ENCODE results near the gene SGK1.
"Not testable (repeated sequence)": the region's sequence is repeated elsewhere in the genome, so short reads cannot be mapped to it uniquely, and the experiment has no call there.

Gene SGK1

DNA sequence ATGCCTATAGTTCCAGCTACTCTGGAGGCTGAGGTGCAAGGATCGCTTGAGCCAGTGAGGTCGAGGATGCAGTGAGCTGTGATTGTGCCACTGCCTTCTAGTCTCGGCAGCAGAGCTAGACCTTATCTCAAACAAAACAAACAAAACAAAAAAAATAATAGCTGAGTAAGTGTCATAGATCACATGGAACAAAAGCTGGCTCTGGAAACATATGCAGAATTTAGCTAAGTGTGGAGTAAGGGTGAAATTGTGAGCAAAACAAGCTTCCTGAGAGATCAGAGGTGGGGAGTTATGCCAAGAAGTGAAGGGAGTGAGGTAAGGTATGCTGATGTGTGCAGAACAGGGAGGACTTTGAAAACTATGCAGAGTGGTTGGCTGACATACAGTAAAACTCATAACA, 18.7 kb downstream of the SGK1 start:
- no peak for DNase-seq

- no peak for DNase-seq
Observed at GRCh38 chr6:134296762-134297161, 21.1 kb downstream of the SGK1 start.

DNA sequence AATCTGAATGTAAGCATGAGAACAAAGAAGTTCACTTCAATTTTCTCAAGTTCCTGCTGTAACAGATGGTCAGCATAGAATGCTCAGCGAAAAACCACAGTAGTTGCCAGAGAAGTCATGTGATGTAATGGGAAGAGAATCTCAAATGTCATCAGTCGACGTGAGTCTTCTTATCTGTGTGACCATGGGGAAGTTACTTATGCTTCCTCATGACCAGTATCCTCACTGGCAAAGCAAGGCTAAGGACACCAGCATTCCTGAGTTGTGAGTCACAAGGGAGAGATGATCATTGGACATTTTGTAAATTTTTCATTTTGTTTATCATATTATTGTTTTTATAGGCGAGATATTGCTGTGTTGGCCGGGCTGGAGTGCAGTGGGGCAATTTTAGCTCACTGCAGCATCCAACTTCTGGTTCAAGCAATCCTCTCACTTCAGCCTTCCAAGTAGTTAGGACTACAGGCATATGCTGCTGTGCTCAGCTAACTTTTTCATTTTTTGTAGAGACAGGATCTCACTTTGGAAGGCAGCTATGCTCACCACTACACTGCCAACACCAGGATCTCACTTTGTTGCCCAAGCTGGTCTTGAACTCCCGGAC, 21.9 kb downstream of the SGK1 start:
- DNase-seq = no peak

GRCh38 chr6:134293659-134294161, 24.2 kb downstream of the SGK1 start:
- no peak for DNase-seq

GRCh38 chr6:134291156-134291555, 26.8 kb downstream of the SGK1 start:
- DNase-seq = no peak

DNA sequence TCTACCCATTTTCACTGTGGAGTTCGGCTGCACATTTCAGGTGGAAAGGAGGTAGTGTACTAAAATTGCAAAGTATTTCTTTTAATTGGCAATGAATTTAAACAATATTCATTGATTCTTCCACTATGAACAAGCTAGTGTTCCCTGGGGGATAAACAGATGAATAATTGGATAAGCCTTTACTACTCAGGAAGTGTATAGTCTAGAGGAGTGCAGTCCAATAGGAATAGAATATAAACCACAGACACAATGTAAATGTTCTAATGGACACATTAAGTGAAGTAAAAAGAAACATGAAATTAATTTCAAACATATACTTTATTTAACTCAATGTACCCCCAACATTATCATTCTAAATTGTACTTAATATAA, 28.7 kb downstream of the SGK1 start:
- no peak for DNase-seq

DNA sequence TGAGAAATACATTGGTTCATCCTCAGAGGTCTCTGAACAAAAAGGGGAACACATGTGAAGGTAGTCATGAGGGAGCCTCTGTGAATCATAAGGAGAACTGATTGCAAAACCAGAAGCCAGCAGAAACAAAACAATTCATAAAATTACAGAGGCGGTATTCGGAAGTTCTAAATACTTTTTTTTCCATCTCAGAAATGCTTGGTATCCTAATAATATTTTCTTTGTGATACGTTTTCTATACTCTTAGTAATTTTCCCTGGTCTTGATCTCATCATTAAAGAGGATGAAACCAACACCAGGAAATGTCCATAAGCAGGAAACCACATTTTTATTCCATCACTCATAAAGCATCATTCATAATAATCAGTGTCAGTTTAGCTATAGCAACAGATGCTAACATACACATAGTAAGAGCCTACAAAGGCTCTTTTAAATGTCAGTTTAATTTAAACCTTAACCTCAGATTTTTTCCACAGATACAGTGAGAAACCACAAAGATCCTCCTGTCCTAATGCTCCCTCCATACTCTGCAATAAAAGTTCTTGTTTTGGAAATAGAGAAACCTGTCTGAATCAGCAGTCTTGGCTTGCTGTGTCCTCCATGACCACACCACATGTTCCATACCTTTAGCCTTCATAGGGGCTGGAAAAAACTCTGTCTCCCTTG, 29.2 kb downstream of the SGK1 start:
- DNase-seq = peak in 1 of 6 experiments; percentile 38

DNA sequence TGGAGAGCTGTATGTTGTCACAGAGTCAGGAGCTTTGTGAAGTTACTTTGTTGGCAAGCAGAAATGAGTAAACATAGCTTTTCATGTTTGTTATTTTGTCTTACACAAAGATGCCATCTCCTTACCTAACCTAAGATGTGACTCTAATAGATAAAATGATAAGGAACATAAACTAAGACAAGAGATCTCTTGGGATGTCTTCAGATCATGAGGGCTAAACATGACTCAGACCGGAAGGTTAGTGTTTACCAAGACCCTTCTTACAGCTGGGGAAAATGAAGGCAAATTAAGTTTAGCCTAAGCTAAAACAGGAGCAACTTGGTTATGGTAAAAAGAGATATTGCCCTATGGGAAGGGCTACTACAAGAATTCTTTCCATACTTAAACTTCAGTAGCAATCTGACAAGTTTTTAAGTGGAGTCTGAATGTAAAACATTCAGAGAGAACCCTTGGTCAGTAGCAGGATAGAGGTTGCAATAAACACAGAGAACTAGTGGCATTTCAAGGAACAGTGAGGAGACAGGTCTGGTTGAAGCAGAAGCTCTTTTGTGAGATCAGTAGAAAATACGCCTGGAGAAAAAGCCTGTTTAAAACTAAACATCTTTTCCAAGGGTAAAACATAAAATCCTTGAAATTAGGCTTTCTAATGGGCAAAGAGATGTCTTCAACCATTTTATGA, 29.9 kb downstream of the SGK1 start:
- no peak for DNase-seq

DNA sequence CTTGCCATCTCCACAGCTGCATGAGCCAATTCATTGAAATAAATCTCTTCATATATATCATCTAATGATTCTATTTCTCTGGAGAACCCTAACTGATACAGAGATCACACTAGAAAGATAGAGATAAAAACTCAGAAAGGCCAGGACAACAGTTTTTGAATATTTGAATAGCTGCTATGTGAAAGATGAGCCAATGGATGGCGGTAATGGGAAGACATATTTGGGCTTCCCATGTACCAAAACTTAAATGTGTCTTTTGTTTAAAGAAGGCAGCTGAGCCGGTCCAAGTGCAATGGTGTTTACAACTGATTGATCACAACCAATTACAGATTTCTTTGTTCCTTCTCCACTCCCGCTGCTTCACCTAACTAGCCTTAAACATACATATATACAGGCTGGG, 35.1 kb downstream of the SGK1 start:
- no peak for DNase-seq

DNA sequence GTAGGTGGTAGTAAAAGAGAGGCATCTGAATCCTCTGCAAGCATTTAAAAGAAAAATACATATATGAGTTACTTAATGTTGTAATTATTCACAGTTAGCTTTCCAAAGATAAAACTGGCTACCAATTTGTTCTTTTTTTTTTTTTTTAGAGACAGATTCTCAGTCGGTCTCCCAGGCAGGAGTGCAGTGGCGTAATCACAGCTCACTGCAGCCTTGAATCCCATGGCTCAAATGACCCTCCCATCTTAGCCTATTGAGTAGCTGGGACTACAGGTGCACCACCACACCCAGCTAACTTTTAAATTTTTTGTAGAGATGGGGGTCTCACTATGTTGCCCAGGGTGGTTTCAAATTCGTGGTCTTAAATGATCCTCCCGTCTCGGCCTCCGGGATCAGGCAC, 36.5 kb downstream of the SGK1 start:
- DNase-seq = no peak

DNA sequence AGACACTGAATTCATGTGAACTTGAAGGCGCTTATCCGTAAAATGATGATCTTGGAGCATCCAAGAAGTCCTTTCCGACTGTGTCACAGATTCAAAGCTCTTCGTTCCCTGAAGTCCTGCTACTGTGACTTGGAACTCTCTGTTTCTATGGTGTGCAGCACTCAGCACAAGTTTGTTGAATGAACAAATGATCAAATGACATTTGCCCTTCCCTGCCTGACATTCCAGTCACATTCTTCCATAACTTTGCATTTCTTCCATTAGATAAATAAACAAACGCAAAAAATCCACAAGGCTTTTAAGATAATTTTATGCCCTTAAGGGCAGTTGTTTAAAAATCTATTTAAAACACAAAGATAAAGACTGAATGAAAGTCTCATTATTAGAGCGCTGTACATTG, 39.9 kb downstream of the SGK1 start:
- DNase-seq = no peak

DNA sequence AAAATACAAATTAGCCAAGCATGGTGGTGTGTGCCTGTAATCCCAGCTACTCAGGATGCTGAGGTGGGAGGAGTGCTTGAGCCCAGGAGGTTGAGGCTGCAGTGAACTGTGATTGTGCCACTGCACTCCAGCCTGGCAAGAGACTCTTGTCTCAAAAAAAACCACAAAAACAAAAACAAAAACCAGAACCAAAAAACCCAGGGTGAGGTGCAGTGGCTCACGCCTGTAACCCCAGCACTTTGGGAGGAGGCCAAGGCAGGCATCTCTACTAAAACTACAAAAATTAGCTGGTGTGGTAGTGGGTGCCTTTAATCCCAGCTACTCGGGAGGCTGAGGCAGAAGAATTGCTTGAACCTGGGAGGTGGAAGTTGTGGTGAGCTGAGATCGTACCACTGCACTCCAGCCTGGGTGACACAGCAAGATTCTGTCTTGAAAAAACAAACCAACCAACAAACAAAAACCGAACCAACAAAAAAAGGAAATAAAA, 41.0 kb downstream of the SGK1 start:
- peak in 1 of 6 experiments; percentile 4 for DNase-seq

GRCh38 chr6:134272374-134272773, 45.5 kb downstream of the SGK1 start:
- peak in 2 of 6 experiments; percentile 16 to 33 for DNase-seq

DNA sequence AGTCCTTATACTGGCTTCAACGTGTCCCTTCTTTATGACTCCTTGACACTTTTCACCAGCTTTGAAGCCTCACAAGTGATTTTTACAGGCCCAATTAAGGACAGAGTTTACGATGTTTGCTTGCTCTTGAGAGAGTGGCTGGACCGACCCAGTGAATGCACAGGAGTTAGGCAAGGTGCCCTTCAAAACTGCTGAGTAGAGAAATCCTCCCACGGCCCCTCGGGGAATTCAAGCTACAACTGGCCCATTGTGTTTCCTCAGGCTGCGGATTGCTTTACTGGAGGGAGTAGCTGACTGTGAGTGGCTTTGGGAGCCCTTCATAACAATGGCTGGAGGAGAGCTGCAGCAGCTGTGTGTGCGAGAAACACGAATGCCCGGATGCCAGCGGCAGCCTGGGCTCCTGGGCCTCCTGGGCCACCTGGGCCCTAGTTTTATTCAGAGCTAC, 50.0 kb downstream of the SGK1 start:
- DNase-seq = no peak

- DNase-seq = no peak
Observed at GRCh38 chr6:134266776-134267175, 51.1 kb downstream of the SGK1 start.

- no peak for DNase-seq
Observed at GRCh38 chr6:134261766-134262165, 56.1 kb downstream of the SGK1 start.

DNA sequence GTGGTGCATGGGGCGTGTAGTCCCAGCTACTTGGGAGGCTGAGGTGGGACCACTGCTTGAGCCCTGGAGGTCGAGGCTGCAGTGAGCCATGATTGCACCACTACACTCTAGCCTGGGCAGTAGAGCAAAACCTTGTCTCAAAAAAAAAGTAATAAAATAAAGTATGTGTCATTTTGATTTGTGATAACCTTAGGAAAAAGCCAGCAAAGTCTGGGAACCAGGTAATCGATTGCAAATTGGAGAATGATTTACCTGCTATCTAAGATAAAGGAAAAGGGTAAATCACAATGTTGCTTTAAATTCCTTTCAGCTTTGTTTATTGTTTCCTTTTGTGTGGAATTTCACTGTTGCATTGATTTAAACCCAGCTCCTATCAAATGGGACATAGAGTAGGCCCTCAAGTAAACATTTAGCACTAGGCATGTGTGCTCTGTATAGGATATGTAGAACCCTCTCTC, 59.0 kb downstream of the SGK1 start:
- no peak for DNase-seq

- no peak for DNase-seq
Observed at GRCh38 chr6:134257516-134257915, 60.4 kb downstream of the SGK1 start.

DNA sequence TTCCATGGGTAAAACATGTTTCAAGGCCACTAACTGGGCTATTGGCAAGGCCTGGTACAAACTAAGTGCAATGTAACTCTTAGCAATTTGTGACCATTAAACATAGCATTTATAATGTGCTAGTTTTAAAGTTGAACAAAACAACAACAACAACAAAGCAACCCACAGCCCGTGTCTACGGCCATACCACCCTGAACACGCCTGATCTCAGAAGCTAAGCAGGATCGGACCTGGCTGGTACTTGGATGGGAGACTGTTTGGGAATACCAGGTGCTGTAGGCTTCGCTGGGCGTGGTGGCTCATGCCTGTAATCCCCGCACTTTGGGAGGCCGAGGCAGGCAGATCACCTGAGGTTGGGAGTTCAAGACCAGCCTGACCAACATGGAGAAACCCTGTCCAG, 61.0 kb downstream of the SGK1 start:
- no peak for DNase-seq

DNA sequence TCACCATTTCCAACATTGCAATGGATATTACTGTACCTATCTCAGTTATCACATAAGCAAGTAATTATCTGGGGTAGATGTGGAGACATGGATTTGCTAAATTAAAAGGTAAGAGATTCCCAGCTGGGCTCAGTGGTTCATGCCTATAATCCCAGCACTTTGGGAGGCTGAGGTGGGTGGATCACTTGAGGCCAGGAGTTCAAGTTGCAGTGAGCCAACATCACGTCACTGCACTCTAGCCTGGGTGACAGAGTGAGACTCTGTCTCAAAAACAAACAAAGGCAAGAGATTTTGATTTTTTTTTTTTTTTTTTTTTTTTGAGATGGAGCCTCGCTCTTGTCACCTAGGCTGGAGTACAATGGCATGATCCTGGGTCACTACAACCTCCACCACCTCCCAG, 62.6 kb downstream of the SGK1 start:
- not testable (repeated sequence) for DNase-seq

GRCh38 chr6:134254118-134254517, 63.8 kb downstream of the SGK1 start:
- no peak for DNase-seq

- DNase-seq = no peak
Observed at GRCh38 chr6:134253681-134254080, 64.2 kb downstream of the SGK1 start.

- DNase-seq = no peak
Observed at GRCh38 chr6:134251320-134251719, 66.6 kb downstream of the SGK1 start.

DNA sequence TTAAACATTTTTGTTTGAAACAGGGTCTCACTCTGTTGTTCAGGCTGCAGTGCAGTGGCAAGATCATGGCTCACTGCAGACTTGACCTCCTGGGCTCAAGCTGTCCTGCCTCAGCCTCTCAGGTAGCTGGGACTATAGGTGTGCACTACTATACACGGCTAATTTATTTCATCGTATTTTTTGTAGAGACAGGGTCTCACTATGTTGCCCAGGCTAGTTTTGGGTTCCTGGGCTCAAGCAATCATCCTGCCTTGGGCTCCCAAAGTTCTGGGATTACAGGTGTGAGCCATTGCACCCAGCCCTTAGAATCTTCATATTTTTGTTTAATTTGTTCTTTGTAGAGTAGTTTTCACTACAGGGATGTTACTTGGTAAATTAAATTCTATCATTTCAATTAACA, 67.1 kb downstream of the SGK1 start:
- DNase-seq = no peak
